ENCODE results near the gene SYK.

SYK gene

GRCh38 chr9:90822866-90823265, 21.2 kb downstream of the SYK start:
- Histone ChIP-seq H3K4me3 (ENCODE audit: low read depth, low read length) (no peak overlapping the region), H3K27me3 (ENCODE audit: insufficient read depth, low read length) (peaks cover 14% of the 10 kb centered on the region), H3K36me3 (ENCODE audit: insufficient read depth, low read length) (no peaks in the 10 kb centered on the region), H3K4me1 (ENCODE audit: control insufficient read depth, insufficient read depth, low read length, unreplicated experiment) (no peaks in the 10 kb centered on the region), H3K27ac (ENCODE audit: low read depth, low read length) (no peak overlapping the region), H2AFZ (ENCODE audit: low read length, unreplicated experiment) (no peak overlapping the region), H3K79me2 (ENCODE audit: control insufficient read depth, insufficient read depth, low read length, unreplicated experiment) (no peaks in the 10 kb centered on the region)

DNA sequence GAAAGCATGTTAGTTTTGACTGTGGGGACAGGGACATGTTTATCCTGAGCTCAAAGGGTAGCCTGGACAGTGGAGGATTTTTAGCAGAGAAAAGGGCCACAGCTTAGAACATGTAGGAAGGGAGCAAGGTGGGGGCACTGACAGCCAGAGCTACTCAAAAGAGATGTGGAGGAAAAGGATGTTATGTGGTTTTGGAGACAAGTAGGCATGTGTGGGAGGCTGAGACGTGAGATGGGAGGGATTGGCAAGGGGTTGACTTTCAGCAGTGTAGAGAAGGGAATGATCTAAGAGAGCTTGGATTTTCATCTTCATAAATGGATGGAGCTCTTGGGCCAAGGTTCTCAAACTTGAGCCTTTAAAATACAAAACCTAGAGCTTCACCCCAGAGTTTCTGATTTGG, 24.0 kb downstream of the SYK start:
- Histone ChIP-seq H2AFZ (ENCODE audit: low read length, unreplicated experiment) (no peak overlapping the region), H3K27ac (ENCODE audit: low read depth, low read length) (no peak overlapping the region), H3K4me1 (ENCODE audit: control insufficient read depth, insufficient read depth, low read length, unreplicated experiment) (no peaks in the 10 kb centered on the region), H3K27me3 (ENCODE audit: insufficient read depth, low read length) (peaks cover 16% of the 10 kb centered on the region), H3K36me3 (ENCODE audit: insufficient read depth, low read length) (no peaks in the 10 kb centered on the region), H3K4me3 (ENCODE audit: low read depth, low read length) (no peak overlapping the region), H3K79me2 (ENCODE audit: control insufficient read depth, insufficient read depth, low read length, unreplicated experiment) (no peaks in the 10 kb centered on the region)

GRCh38 chr9:90826326-90827020, 24.9 kb downstream of the SYK start:
- peaks cover 18% of the 10 kb centered on the region for H3K27me3 ChIP-seq (ENCODE audit: insufficient read depth, low read length)
- H3K4me1 ChIP-seq (ENCODE audit: control insufficient read depth, insufficient read depth, low read length, unreplicated experiment) = no peaks in the 10 kb centered on the region
- H2AFZ ChIP-seq (ENCODE audit: low read length, unreplicated experiment) = no peak overlapping the region
- no peak overlapping the region for H3K27ac ChIP-seq (ENCODE audit: low read depth, low read length)
- no peaks in the 10 kb centered on the region for H3K36me3 ChIP-seq (ENCODE audit: insufficient read depth, low read length)
- no peak overlapping the region for H3K4me3 ChIP-seq (ENCODE audit: low read depth, low read length)
- H3K79me2 ChIP-seq (ENCODE audit: control insufficient read depth, insufficient read depth, low read length, unreplicated experiment) = no peaks in the 10 kb centered on the region

DNA sequence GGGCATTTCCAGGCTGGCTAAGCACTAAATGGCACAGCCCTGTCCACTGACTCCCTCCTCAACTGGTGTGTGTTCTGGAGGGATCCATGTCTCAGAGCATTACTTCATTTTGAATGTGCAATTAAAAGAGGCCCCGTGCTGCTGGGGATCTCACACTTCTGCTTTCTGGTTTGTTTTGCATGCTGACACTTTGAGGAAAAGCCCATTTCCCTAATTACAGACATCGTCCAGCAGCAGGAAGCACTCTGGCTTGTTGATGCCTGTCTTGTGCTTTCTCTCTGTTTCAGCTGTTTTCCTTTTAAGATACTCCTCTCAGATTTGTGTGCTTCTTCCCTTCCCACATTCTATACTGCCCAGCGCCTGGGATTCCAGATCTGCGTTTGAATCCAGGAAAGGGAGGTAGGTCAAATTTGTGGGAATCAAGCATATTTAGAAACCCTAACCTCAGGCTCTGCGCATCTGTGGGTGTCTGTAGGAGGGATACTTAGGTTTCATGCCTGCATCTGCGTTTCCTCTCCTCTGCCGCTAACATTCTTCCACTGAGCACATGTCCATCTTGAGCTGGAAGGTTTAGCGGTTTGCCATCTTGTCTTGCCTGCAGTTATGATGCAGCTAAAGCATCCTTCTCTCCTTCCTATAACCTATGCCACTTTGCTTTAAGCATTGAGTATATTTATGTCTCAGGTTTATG, 25.7 kb downstream of the SYK start:
- Histone ChIP-seq H3K27ac (ENCODE audit: low read depth, low read length) (no peak overlapping the region), H3K36me3 (ENCODE audit: insufficient read depth, low read length) (no peaks in the 10 kb centered on the region), H2AFZ (ENCODE audit: low read length, unreplicated experiment) (no peak overlapping the region), H3K79me2 (ENCODE audit: control insufficient read depth, insufficient read depth, low read length, unreplicated experiment) (no peaks in the 10 kb centered on the region), H3K4me3 (ENCODE audit: low read depth, low read length) (no peak overlapping the region), H3K4me1 (ENCODE audit: control insufficient read depth, insufficient read depth, low read length, unreplicated experiment) (no peaks in the 10 kb centered on the region), H3K27me3 (ENCODE audit: insufficient read depth, low read length) (peaks cover 18% of the 10 kb centered on the region)

GRCh38 chr9:90830051-90830450, 28.4 kb downstream of the SYK start:
- Histone ChIP-seq H3K36me3 (ENCODE audit: insufficient read depth, low read length) (no peaks in the 10 kb centered on the region), H3K79me2 (ENCODE audit: control insufficient read depth, insufficient read depth, low read length, unreplicated experiment) (no peaks in the 10 kb centered on the region), H3K27me3 (ENCODE audit: insufficient read depth, low read length) (peaks cover 18% of the 10 kb centered on the region), H3K4me3 (ENCODE audit: low read depth, low read length) (no peak overlapping the region), H3K27ac (ENCODE audit: low read depth, low read length) (no peak overlapping the region), H2AFZ (ENCODE audit: low read length, unreplicated experiment) (no peak overlapping the region), H3K4me1 (ENCODE audit: control insufficient read depth, insufficient read depth, low read length, unreplicated experiment) (no peaks in the 10 kb centered on the region)

GRCh38 chr9:90830977-90831376, 29.4 kb downstream of the SYK start:
- Histone ChIP-seq H3K4me1 (ENCODE audit: control insufficient read depth, insufficient read depth, low read length, unreplicated experiment) (no peaks in the 10 kb centered on the region), H2AFZ (ENCODE audit: low read length, unreplicated experiment) (no peak overlapping the region), H3K4me3 (ENCODE audit: low read depth, low read length) (no peak overlapping the region), H3K79me2 (ENCODE audit: control insufficient read depth, insufficient read depth, low read length, unreplicated experiment) (no peaks in the 10 kb centered on the region), H3K27me3 (ENCODE audit: insufficient read depth, low read length) (peaks cover 18% of the 10 kb centered on the region; the same call in 1 of the 2 replicates), H3K36me3 (ENCODE audit: insufficient read depth, low read length) (no peaks in the 10 kb centered on the region), H3K27ac (ENCODE audit: low read depth, low read length) (no peak overlapping the region)

DNA sequence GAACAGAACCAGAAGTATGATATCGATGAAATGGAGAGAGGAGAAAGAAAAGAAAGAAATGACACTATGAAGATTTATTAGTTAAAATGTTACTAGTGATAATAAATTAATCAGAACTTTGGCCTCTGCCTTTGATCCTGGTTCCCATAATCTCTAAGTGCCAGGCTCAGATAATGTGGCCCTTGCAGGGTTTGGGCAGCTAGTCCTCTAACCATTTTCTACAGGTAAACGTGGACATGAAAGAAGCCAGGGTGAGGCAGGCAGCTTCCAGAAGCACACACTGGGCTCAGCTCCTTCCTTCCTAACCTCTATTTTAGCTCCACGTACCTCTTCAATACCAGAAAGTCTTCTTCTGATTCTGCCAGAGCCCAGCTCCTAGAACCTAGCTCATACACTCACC, 30.6 kb downstream of the SYK start:
- Histone ChIP-seq H3K4me3 (ENCODE audit: low read depth, low read length) (no peak overlapping the region), H3K27ac (ENCODE audit: low read depth, low read length) (no peak overlapping the region), H3K4me1 (ENCODE audit: control insufficient read depth, insufficient read depth, low read length, unreplicated experiment) (no peaks in the 10 kb centered on the region), H3K79me2 (ENCODE audit: control insufficient read depth, insufficient read depth, low read length, unreplicated experiment) (no peaks in the 10 kb centered on the region), H2AFZ (ENCODE audit: low read length, unreplicated experiment) (no peak overlapping the region), H3K27me3 (ENCODE audit: insufficient read depth, low read length) (peaks cover 10% of the 10 kb centered on the region; the same call in 1 of the 2 replicates), H3K36me3 (ENCODE audit: insufficient read depth, low read length) (no peaks in the 10 kb centered on the region)

GRCh38 chr9:90834828-90835595, 33.4 kb downstream of the SYK start:
- Histone ChIP-seq H3K4me1 (ENCODE audit: control insufficient read depth, insufficient read depth, low read length, unreplicated experiment) (no peaks in the 10 kb centered on the region), H3K27me3 (ENCODE audit: insufficient read depth, low read length) (peaks cover 3% of the 10 kb centered on the region; the same call in 1 of the 2 replicates), H3K27ac (ENCODE audit: low read depth, low read length) (no peak overlapping the region), H2AFZ (ENCODE audit: low read length, unreplicated experiment) (no peak overlapping the region), H3K36me3 (ENCODE audit: insufficient read depth, low read length) (no peaks in the 10 kb centered on the region), H3K79me2 (ENCODE audit: control insufficient read depth, insufficient read depth, low read length, unreplicated experiment) (no peaks in the 10 kb centered on the region), H3K4me3 (ENCODE audit: low read depth, low read length) (no peak overlapping the region)

GRCh38 chr9:90836411-90837080, 34.9 kb downstream of the SYK start:
- Histone ChIP-seq H3K27me3 (ENCODE audit: insufficient read depth, low read length) (no peaks in the 10 kb centered on the region; the same call in 1 of the 2 replicates), H2AFZ (ENCODE audit: low read length, unreplicated experiment) (no peak overlapping the region), H3K27ac (ENCODE audit: low read depth, low read length) (no peak overlapping the region), H3K36me3 (ENCODE audit: insufficient read depth, low read length) (no peaks in the 10 kb centered on the region), H3K79me2 (ENCODE audit: control insufficient read depth, insufficient read depth, low read length, unreplicated experiment) (no peaks in the 10 kb centered on the region), H3K4me3 (ENCODE audit: low read depth, low read length) (no peak overlapping the region), H3K4me1 (ENCODE audit: control insufficient read depth, insufficient read depth, low read length, unreplicated experiment) (no peaks in the 10 kb centered on the region)

- H3K27ac ChIP-seq (ENCODE audit: low read depth, low read length) = no peak overlapping the region
- H3K4me3 ChIP-seq (ENCODE audit: low read depth, low read length) = no peak overlapping the region
These were observed 36.5 kb downstream of the SYK start for GRCh38 chr9:90838098-90838497.

More at GRCh38 chr9:90838098-90838497, 36.5 kb downstream of the SYK start:
- Histone ChIP-seq H3K79me2 (ENCODE audit: control insufficient read depth, insufficient read depth, low read length, unreplicated experiment) (no peaks in the 10 kb centered on the region), H3K36me3 (ENCODE audit: insufficient read depth, low read length) (no peaks in the 10 kb centered on the region), H2AFZ (ENCODE audit: low read length, unreplicated experiment) (no peak overlapping the region), H3K27me3 (ENCODE audit: insufficient read depth, low read length) (no peaks in the 10 kb centered on the region; the same call in 1 of the 2 replicates), H3K4me1 (ENCODE audit: control insufficient read depth, insufficient read depth, low read length, unreplicated experiment) (no peaks in the 10 kb centered on the region)

Measured in ACC112 (cell line).